PFSK-1 (cell line): Measurements from ENCODE around the gene PTPN4.

Experiments
- POLR2AphosphoS5 ChIP-seq: IDR thresholded peaks from 2 replicates; pipeline ENCODE4 v1.6.1; 2012; ENCODE audit warnings: low read depth, mild to moderate bottlenecking, control low read depth, low read length, moderate library complexity
- REST ChIP-seq, 2 experiments: IDR thresholded peaks; 2 replicates each; pipeline versions ENCODE4 v1.6.1 to v1.8.0; 2011 to 2012; ENCODE audit warnings: low read depth in 2 of 2, low read length in 2 of 2, control low read depth in 1 of 2, inconsistent platforms in 1 of 2, mild to moderate bottlenecking in 1 of 2, moderate library complexity in 1 of 2; ENCODE audit not compliant: insufficient read depth in 1 of 2
- SIN3A ChIP-seq: IDR thresholded peaks from 2 replicates; pipeline ENCODE4 v1.6.1; 2012; ENCODE audit warnings: mild to moderate bottlenecking, low read length, moderate library complexity, borderline replicate concordance; ENCODE audit not compliant: insufficient read depth

GRCh38 chr2:119853777-119854399 lies 94.2 kb downstream of the PTPN4 start:
- TF ChIP-seq POLR2AphosphoS5 (no peak), REST (IDR thresholded peaks at IDR 0.05; ENCODE audit: insufficient read depth in 1 of 2, low read depth in 2 of 2, low read length in 2 of 2) (no peak), SIN3A (no peak)
